HCT116 (cell line): ENCODE results near the gene SHC4. TPM values are rescaled to one million over a fixed set of nuclear protein-coding genes. Genes with fewer than 3 reads are reported as not detected.

Source experiments
- ATAC-seq: fragments of 200-7000 bp; cut with Tn5 transposase; 2 replicates; pipeline ENCODE4 v1.9.1; 2020; ENCODE audit warnings: mild to moderate bottlenecking, moderate library complexity
- BruUV-seq: library from RNA; stranded (reverse); fragments of 400-500 nt; replicated peaks from 2 replicates; lab custom pipeline; 2021; lab: Mats Ljungman, UMichigan
- CTCF ChIA-PET: fragments of 300-600 bp; sonication (Branson Sonifier 250); formaldehyde crosslinking; loops from one replicate; lab custom pipeline; 2021; ENCODE audit warnings: antibody characterized with exemption; lab: Charles Lee
- POLR2A ChIA-PET: fragments of 300-600, 350-600 bp; sonication (Branson Sonifier 250); formaldehyde crosslinking; loops from one replicate; lab custom pipeline; 2021; ENCODE audit warnings: antibody characterized with exemption; lab: Charles Lee
- RAD21 ChIA-PET, 2 experiments: fragments of 300-600 bp; sonication (Branson Sonifier 250); formaldehyde crosslinking; loops; one replicate each; lab custom pipeline; 2023; ENCODE audit warnings: low total read pairs in 2 of 2; ENCODE audit not compliant: uncharacterized antibody in 2 of 2, unreplicated experiment in 2 of 2, low non-redundant PET in 1 of 2; lab: Charles Lee
- DNase-seq: peaks from one replicate; pipeline ENCODE4 v3.0.0-alpha.2; 2010; ENCODE audit warnings: low read depth, low spot score
- H2AFZ ChIP-seq: fragments of 200-600 bp; shearing (Covaris generic), sonication (generic); 2 replicates; pipeline ENCODE4 v1.6.1; 2017; ENCODE audit warnings: low read depth, mixed run types, mixed read lengths, antibody characterized with exemption, low read length; ENCODE audit not compliant: poor library complexity, severe bottlenecking
- H3K27ac ChIP-seq: 2 replicates; pipeline ENCODE4 v1.5.1; 2012; ENCODE audit warnings: low read depth, low read length
- H3K27me3 ChIP-seq: fragments of 200-600 bp; sonication (generic); 2 replicates; pipeline ENCODE4 v1.6.1; 2016; ENCODE audit warnings: mixed run types, low read length, mixed read lengths; ENCODE audit not compliant: insufficient read depth
- H3K36me3 ChIP-seq, 2 experiments: fragments of 200-500 bp in 1 of 2; fragments of 200-600 bp in 1 of 2; sonication (Bioruptor generic) in 1 of 2; sonication (generic) in 1 of 2; 2 replicates each; pipeline versions ENCODE4 v1.5.1 to v1.6.1; 2014 to 2016; ENCODE audit warnings: low read length in 2 of 2, inconsistent platforms in 1 of 2, mixed read lengths in 1 of 2, mixed run types in 1 of 2; ENCODE audit not compliant: insufficient read depth in 2 of 2, control insufficient read depth in 1 of 2
- H3K4me1 ChIP-seq, 2 experiments: fragments of 200-600 bp in 1 of 2; sonication (generic) in 1 of 2; 2 replicates each; pipeline versions ENCODE4 v1.5.1 to v1.6.1; 2012 to 2017; ENCODE audit warnings: low read length in 2 of 2, inconsistent platforms in 1 of 2, mild to moderate bottlenecking in 1 of 2, mixed read lengths in 1 of 2, mixed run types in 1 of 2, moderate library complexity in 1 of 2; ENCODE audit not compliant: insufficient read depth in 2 of 2, control insufficient read depth in 1 of 2
- H3K4me2 ChIP-seq: fragments of 200-600 bp; sonication (generic); 2 replicates; pipeline ENCODE4 v1.6.1; 2017; ENCODE audit warnings: mixed run types, low read length, mixed read lengths
- H3K4me3 ChIP-seq, 2 experiments: fragments of 200-600 bp in 1 of 2; sonication (generic) in 1 of 2; replicated peaks in 1 of 2; 2 replicates each; pipeline ENCODE4 v1.5.1; 2011 to 2016; ENCODE audit warnings: low read length in 2 of 2, control low read depth in 1 of 2, low read depth in 1 of 2, mild to moderate bottlenecking in 1 of 2, mixed read lengths in 1 of 2, mixed run types in 1 of 2
- H3K79me2 ChIP-seq: fragments of 200-600 bp; sonication (generic); 2 replicates; pipeline ENCODE4 v1.6.1; 2017; ENCODE audit warnings: mild to moderate bottlenecking, mixed run types, low read length, moderate library complexity, mixed read lengths; ENCODE audit not compliant: insufficient read depth
- H3K9ac ChIP-seq: fragments of 200-600 bp; sonication (generic); 2 replicates; pipeline ENCODE4 v1.6.1; 2016; ENCODE audit warnings: low read length, mixed read lengths
- H3K9me2 ChIP-seq: fragments of 200-600 bp; sonication (generic), shearing (Covaris generic); 2 replicates; pipeline ENCODE4 v1.6.1; 2017; ENCODE audit warnings: mixed run types, mild to moderate bottlenecking, moderate library complexity; ENCODE audit not compliant: insufficient read depth
- H3K9me3 ChIP-seq, 2 experiments: fragments of 200-500 bp in 1 of 2; fragments of 200-600 bp in 1 of 2; sonication (Bioruptor generic) in 1 of 2; sonication (generic) in 1 of 2; 2 replicates each; pipeline ENCODE4 v1.6.1; 2014 to 2017; ENCODE audit warnings: low read length in 2 of 2, mixed read lengths in 2 of 2, inconsistent platforms in 1 of 2, low read depth in 1 of 2, mild to moderate bottlenecking in 1 of 2, mixed run types in 1 of 2, moderate library complexity in 1 of 2; ENCODE audit not compliant: control insufficient read depth in 1 of 2, insufficient read depth in 1 of 2
- H4K20me1 ChIP-seq: fragments of 200-600 bp; sonication (generic), shearing (Covaris generic); 2 replicates; pipeline ENCODE4 v1.6.1; 2017; ENCODE audit warnings: mixed run types, mild to moderate bottlenecking, moderate library complexity; ENCODE audit not compliant: insufficient read depth
- ATF3 ChIP-seq: IDR thresholded peaks from 2 replicates; pipeline ENCODE4 v1.6.1; 2012
- CEBPB ChIP-seq: IDR thresholded peaks from 2 replicates; pipeline ENCODE4 v1.6.1; 2012; ENCODE audit warnings: low read depth
- CTCF ChIP-seq, 3 experiments: fragments of 200-600 bp in 1 of 3; sonication (generic) in 1 of 3; IDR thresholded peaks in 2 of 3; conservative IDR thresholded peaks in 1 of 3; 2 replicates each; pipeline ENCODE4 v1.5.1; 2012 to 2017; ENCODE audit warnings: low read depth in 2 of 3, low read length in 2 of 3, antibody characterized with exemption in 1 of 3, borderline replicate concordance in 1 of 3, control low read depth in 1 of 3, mild to moderate bottlenecking in 1 of 3, mixed read lengths in 1 of 3, mixed run types in 1 of 3, moderate library complexity in 1 of 3; ENCODE audit not compliant: insufficient read depth in 1 of 3
- EZH2 ChIP-seq: fragments of 200-600 bp; sonication (generic); IDR thresholded peaks from 2 replicates; pipeline ENCODE4 v1.6.1; 2017; ENCODE audit warnings: antibody characterized with exemption, mixed run types
- EZH2phosphoT487 ChIP-seq: fragments of 200-600 bp; IDR thresholded peaks from 2 replicates; pipeline ENCODE4 v1.6.1; 2018; ENCODE audit warnings: antibody characterized with exemption, borderline replicate concordance
- JUND ChIP-seq: IDR thresholded peaks from 2 replicates; pipeline ENCODE4 v1.6.1; 2012
- MAX ChIP-seq: IDR thresholded peaks from 2 replicates; pipeline ENCODE4 v1.6.1; 2012
- SIN3A ChIP-seq: IDR thresholded peaks from 2 replicates; pipeline ENCODE4 v1.6.1; 2012; ENCODE audit warnings: low read depth
- YY1 ChIP-seq: IDR thresholded peaks from 2 replicates; pipeline ENCODE4 v1.6.1; 2011; ENCODE audit warnings: low read length, low read depth, moderate library complexity, mild to moderate bottlenecking; ENCODE audit not compliant: insufficient replicate concordance; ENCODE audit errors: extremely low read depth
- ZBTB33 ChIP-seq: IDR thresholded peaks from 2 replicates; pipeline ENCODE4 v1.6.1; 2011; ENCODE audit warnings: mild to moderate bottlenecking, low read length, moderate library complexity; ENCODE audit not compliant: insufficient replicate concordance; ENCODE audit errors: extremely low read depth
- intact Hi-C: fragments of 100-400 bp; cut with micrococcal nuclease; formaldehyde crosslinking; loops from 2 replicates; pipeline ENCODE4 v1.10.0; 2022
- total RNA-seq: library from RNA; stranded (reverse); gene quantifications from one replicate; pipeline ENCODE4 v1.2.1, GENCODE V29; 2021; ENCODE audit not compliant: unreplicated experiment

SHC4 gene
- total RNA-seq, 1 experiment from 2014 or later: 0.44 TPM

- ATAC-seq (no peak), DNase-seq (no peak)
- Histone ChIP-seq H3K9me3 (no peaks in the 10 kb centered on the region), H4K20me1 (no peaks in the 10 kb centered on the region), H3K9me2 (no peaks in the 10 kb centered on the region), H3K4me2 (no peak overlapping the region), H3K4me3 (no peak overlapping the region), H3K79me2 (no peaks in the 10 kb centered on the region), H3K36me3 (no peaks in the 10 kb centered on the region), H3K27me3 (no peaks in the 10 kb centered on the region), H3K4me1 (peaks cover 5 to 14% of the 10 kb centered on the region in 2 experiments; a peak in 3 of 4 replicates), H3K9ac (no peak overlapping the region), H2AFZ (peak overlapping the region; percentile 36), H3K27ac (no peak overlapping the region)
- POLR2A ChIA-PET: no interaction called here
- CTCF ChIA-PET: interaction anchor here (7.0 kb wide), 1 partner anchor 13 kb away, joined by 68 read pairs; the partner anchor contains the start of gene SHC4
- TF ChIP-seq JUND: no peak
- no peak for TF ChIP-seq CEBPB
- no peak for TF ChIP-seq YY1
- no peak for TF ChIP-seq ZBTB33
- TF ChIP-seq CTCF (IDR thresholded peaks at IDR 0.05 in 2 of 3, conservative IDR thresholded peaks at IDR 0.05 in 1 of 3; ENCODE audit: borderline replicate concordance in 1 of 3, insufficient read depth in 1 of 3, low read depth in 2 of 3, low read length in 2 of 3): no peak
- no peak for TF ChIP-seq EZH2phosphoT487
- TF ChIP-seq EZH2: no peak
- no peak for TF ChIP-seq SIN3A
- no peak for TF ChIP-seq ATF3
- TF ChIP-seq MAX: no peak
- no TSS peak for BruUV-seq
- RAD21 ChIA-PET: no interaction called here
- intact Hi-C loops: no loop called here
Observed at GRCh38 chr15:48978638-48979037, 14.9 kb upstream of the SHC4 start.
